Activated CD8-positive, alpha-beta T cell treated with anti-CD3 and anti-CD28 coated beads for 36 hours (primary cell): ENCODE results near the gene PRDM11. TPM values are rescaled to one million over a fixed set of nuclear protein-coding genes. Genes with fewer than 3 reads are reported as not detected.

ENCODE experiments used
- ATAC-seq: fragments of 200-7000 bp; cut with Tn5 transposase; one replicate; pipeline ENCODE4 v1.10.0; 2021; ENCODE audit warnings: mild to moderate bottlenecking, moderate library complexity
- CTCF ChIA-PET: fragments of 350-600 bp; sonication (Branson Sonifier 250); formaldehyde crosslinking; loops from one replicate; lab custom pipeline; 2021; ENCODE audit warnings: antibody characterized with exemption; lab: Charles Lee
- POLR2A ChIA-PET: fragments of 350-600 bp; sonication (Branson Sonifier 250); formaldehyde crosslinking; loops from one replicate; lab custom pipeline; 2021; ENCODE audit warnings: antibody characterized with exemption; lab: Charles Lee
- DNase-seq: peaks from one replicate; pipeline ENCODE4 v3.0.0-alpha.2; 2020
- H3K27ac Mint-ChIP-seq: one replicate; pipeline ENCODE4 v1.8.0; 2021; ENCODE audit warnings: mild to moderate bottlenecking, mixed read lengths
- H3K27me3 Mint-ChIP-seq: one replicate; pipeline ENCODE4 v1.8.0; 2021; ENCODE audit warnings: mixed read lengths
- H3K36me3 Mint-ChIP-seq: one replicate; pipeline ENCODE4 v1.8.0; 2021; ENCODE audit warnings: low read depth, mixed read lengths
- H3K4me1 Mint-ChIP-seq: one replicate; pipeline ENCODE4 v1.8.0; 2021; ENCODE audit warnings: low read depth, mixed read lengths
- H3K4me3 Mint-ChIP-seq: one replicate; pipeline ENCODE4 v1.8.0; 2021; ENCODE audit warnings: mild to moderate bottlenecking, moderate library complexity, mixed read lengths
- H3K9me3 Mint-ChIP-seq: one replicate; pipeline ENCODE4 v1.8.0; 2021; ENCODE audit warnings: mixed read lengths
- CTCF ChIP-seq: fragments of 200-600 bp; IDR thresholded peaks from one replicate; pipeline ENCODE4 v1.8.0; 2022; ENCODE audit warnings: antibody characterized with exemption, mild to moderate bottlenecking
- intact Hi-C: fragments of 100-400 bp; cut with micrococcal nuclease; formaldehyde crosslinking; loops from one replicate; pipeline ENCODE4 v1.10.0; 2022
- total RNA-seq, 2 experiments: library from RNA; stranded (reverse); gene quantifications; one replicate each; pipeline ENCODE4 v1.2.3, GENCODE V29; 2021

Gene PRDM11
- total RNA-seq, 2 experiments from 2014 or later, result 2.6 to 3.5 TPM

GRCh38 chr11:45151362-45151982 lies 5.0 kb downstream of the PRDM11 start:
- ChIA-PET CTCF (interaction anchor here (0.9 to 1.2 kb wide), 2 partner anchors 8 to 46 kb away, joined by 3 read pairs; no protein-coding TSS in a partner anchor), POLR2A (no interaction called here)
- no peak for TF ChIP-seq CTCF
- no peaks in the 10 kb centered on the region for H3K9me3 Mint-ChIP-seq
- intact Hi-C loops, result no loop called here
- DNase-seq, result no peak
- ATAC-seq, result no peak
- H3K27ac Mint-ChIP-seq, result no peak overlapping the region
- H3K27me3 Mint-ChIP-seq, result no peaks in the 10 kb centered on the region
- peaks cover 14% of the 10 kb centered on the region for H3K4me1 Mint-ChIP-seq
- H3K4me3 Mint-ChIP-seq, result no peak overlapping the region
- no peaks in the 10 kb centered on the region for H3K36me3 Mint-ChIP-seq

GRCh38 chr11:45152740-45153595 lies 6.5 kb downstream of the PRDM11 start:
- ChIA-PET POLR2A (no interaction called here), CTCF (no interaction called here)
- Mint-ChIP-seq H3K4me3 (no peak overlapping the region), H3K27ac (no peak overlapping the region), H3K27me3 (no peaks in the 10 kb centered on the region), H3K36me3 (no peaks in the 10 kb centered on the region), H3K4me1 (peaks cover 10% of the 10 kb centered on the region), H3K9me3 (no peaks in the 10 kb centered on the region)
- TF ChIP-seq CTCF, result no peak
- no peak for DNase-seq
- intact Hi-C loops, result no loop called here
- no peak for ATAC-seq

GRCh38 chr11:45154276-45154675 lies 7.8 kb downstream of the PRDM11 start:
- Mint-ChIP-seq H3K36me3 (no peaks in the 10 kb centered on the region), H3K27me3 (no peaks in the 10 kb centered on the region), H3K4me3 (no peak overlapping the region), H3K9me3 (no peaks in the 10 kb centered on the region), H3K4me1 (peaks cover 8% of the 10 kb centered on the region), H3K27ac (no peak overlapping the region)
- ChIA-PET CTCF (no interaction called here), POLR2A (interaction anchor here (0.9 kb wide), 1 partner anchor 9 kb away, joined by 3 read pairs; no protein-coding TSS in a partner anchor)
- TF ChIP-seq CTCF, result no peak
- intact Hi-C loops, result no loop called here
- ATAC-seq (no peak), DNase-seq (no peak)

GRCh38 chr11:45155058-45155551 lies 8.7 kb downstream of the PRDM11 start:
- POLR2A ChIA-PET, result no interaction called here
- no peak overlapping the region for H3K4me3 Mint-ChIP-seq
- TF ChIP-seq CTCF, result no peak
- intact Hi-C loops, result no loop called here
- DNase-seq, result no peak
- H3K27ac Mint-ChIP-seq, result no peak overlapping the region
- CTCF ChIA-PET, result interaction anchor here (1.1 kb wide), 1 partner anchor 219 kb away, joined by 3 read pairs; no protein-coding TSS in a partner anchor
- H3K27me3 Mint-ChIP-seq, result no peaks in the 10 kb centered on the region
- ATAC-seq, result no peak
- no peaks in the 10 kb centered on the region for H3K9me3 Mint-ChIP-seq
- no peaks in the 10 kb centered on the region for H3K36me3 Mint-ChIP-seq
- peaks cover 8% of the 10 kb centered on the region for H3K4me1 Mint-ChIP-seq
